Memory B cell (primary cell): ENCODE results near the gene ENOX1.

Source experiments
- ATAC-seq: fragments of 150-1000 bp; cut with Tn5 transposase; 2 replicates; pipeline ENCODE4 v1.10.0; 2021; ENCODE audit warnings: low read depth, mild to moderate bottlenecking, moderate library complexity
- DNase-seq, 2 donors: peaks; one replicate each; pipeline ENCODE4 v3.0.0; 2022; ENCODE audit warnings: low spot score in 2 of 2
- H3K27ac Mint-ChIP-seq: one replicate; pipeline ENCODE4 v1.8.0; 2022; ENCODE audit warnings: mild to moderate bottlenecking, moderate library complexity, mixed read lengths
- H3K27me3 Mint-ChIP-seq: one replicate; pipeline ENCODE4 v1.8.0; 2022; ENCODE audit warnings: mixed read lengths
- H3K36me3 Mint-ChIP-seq: one replicate; pipeline ENCODE4 v1.8.0; 2022; ENCODE audit warnings: mild to moderate bottlenecking, mixed read lengths
- H3K4me1 Mint-ChIP-seq: one replicate; pipeline ENCODE4 v1.8.0; 2022; ENCODE audit warnings: mixed read lengths
- H3K4me3 Mint-ChIP-seq: one replicate; pipeline ENCODE4 v1.8.0; 2022; ENCODE audit warnings: mild to moderate bottlenecking, moderate library complexity, mixed read lengths
- H3K9me3 Mint-ChIP-seq: one replicate; pipeline ENCODE4 v1.8.0; 2022; ENCODE audit warnings: mixed read lengths

The ENOX1 gene

DNA sequence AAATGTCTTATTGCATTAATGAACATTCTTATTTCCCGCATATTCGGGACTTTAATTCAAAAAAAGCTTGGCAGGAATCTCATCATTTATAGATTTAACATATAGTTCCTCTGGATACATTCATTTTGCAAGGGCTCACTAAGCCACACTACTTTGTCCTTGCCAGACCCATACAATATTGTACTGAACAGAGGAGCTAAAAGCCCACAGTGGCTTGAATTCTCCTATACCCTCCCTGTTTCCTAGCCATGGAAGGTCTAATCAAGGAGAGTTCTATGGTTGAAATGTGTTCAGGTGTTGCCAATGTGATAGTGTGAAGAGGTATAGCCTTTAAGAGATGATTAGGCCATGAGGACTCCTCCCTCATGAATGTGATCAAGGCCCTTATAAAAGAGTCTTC lies 298.9 kb downstream of the ENOX1 start:
- Mint-ChIP-seq H3K36me3 (no peaks in the 10 kb centered on the region), H3K27me3 (no peaks in the 10 kb centered on the region), H3K4me1 (no peaks in the 10 kb centered on the region), H3K9me3 (no peaks in the 10 kb centered on the region), H3K4me3 (no peak overlapping the region), H3K27ac (no peak overlapping the region)
- DNase-seq, result no peak
- no peak for ATAC-seq

DNA sequence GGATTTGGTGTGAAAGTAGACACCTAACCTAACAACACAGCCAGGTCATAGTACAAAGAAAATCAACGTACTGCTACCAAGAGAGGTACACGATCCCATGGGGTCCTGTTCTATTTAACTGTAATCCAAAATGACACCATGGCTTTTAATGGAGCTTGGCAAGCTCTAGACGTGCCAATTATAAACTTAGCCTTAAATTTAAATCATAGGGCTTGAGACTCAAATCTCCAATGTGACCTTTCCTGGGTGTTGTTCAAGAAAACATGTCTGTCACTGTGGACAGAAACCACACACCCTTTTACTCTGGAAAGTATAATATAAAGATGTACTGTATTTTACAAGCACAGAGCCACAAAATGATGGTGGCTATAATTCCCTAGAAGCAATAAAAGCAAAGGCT lies 299.3 kb downstream of the ENOX1 start:
- no peak for ATAC-seq

DNA sequence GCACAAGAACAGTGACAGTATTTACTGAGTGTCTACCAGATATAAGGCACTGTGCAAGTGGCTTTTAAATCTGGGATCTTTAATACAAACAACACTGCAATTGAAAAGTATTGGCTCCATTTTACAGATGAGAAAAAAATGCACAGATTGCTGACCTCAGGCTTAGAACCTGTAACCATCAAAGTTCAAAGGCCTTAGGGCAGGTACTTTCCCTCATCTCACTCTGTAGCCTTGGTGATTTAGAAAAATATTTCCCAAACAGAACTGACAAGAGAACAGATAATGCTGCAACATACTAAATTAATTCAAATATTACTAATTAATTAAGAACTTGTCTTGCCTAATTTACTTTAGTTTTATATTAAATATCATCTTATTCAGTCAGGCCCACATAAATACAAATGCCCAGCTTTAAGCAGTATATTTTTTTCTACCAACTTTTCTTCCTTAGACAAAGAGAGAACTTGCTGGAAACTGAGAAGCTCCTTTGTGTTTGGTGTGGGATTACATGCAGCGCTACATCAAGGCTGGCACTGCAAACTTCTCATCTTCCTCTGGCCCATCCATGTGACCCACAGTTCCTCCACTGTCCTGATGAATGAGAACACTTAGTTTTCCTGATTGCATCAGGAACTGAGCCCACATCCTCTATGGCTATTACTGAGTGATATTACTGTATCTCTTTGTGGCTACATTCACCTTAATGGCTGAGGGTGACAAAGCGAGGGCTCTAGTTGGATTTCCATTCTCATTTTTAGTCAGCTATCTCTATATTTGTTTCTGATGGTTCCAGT lies 302.1 kb downstream of the ENOX1 start:
- Mint-ChIP-seq H3K36me3 (no peaks in the 10 kb centered on the region), H3K4me3 (no peak overlapping the region), H3K9me3 (no peaks in the 10 kb centered on the region), H3K4me1 (no peaks in the 10 kb centered on the region), H3K27me3 (no peaks in the 10 kb centered on the region), H3K27ac (no peak overlapping the region)
- no peak for DNase-seq
- no peak for ATAC-seq

More for the DNA sequence above, 299.3 kb downstream of the ENOX1 start:
- Mint-ChIP-seq H3K4me1 (no peaks in the 10 kb centered on the region), H3K36me3 (no peaks in the 10 kb centered on the region), H3K27ac (no peak overlapping the region), H3K4me3 (no peak overlapping the region), H3K27me3 (no peaks in the 10 kb centered on the region), H3K9me3 (no peaks in the 10 kb centered on the region)
- DNase-seq, result no peak

DNA sequence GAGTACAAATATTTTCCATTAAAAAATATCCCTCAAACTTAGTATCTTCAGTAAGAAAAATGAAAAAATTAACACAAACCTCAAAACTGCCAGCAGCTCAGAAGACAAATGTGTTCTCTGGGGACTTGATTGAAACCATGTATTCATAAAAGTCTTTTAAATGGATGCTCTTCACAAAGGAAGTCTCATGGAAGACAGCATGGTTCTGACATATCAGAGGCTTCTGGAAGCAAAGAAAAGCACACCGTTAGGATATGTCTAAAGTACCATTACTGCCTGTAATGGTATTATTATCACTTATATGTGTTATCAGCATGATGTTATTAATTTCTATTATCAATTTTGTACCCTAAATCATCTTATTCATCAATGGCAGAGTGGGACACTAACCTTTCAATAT lies 302.8 kb downstream of the ENOX1 start:
- Mint-ChIP-seq H3K27me3 (peaks cover under 1% of the 10 kb centered on the region), H3K4me3 (no peak overlapping the region), H3K27ac (no peak overlapping the region), H3K4me1 (no peaks in the 10 kb centered on the region), H3K9me3 (no peaks in the 10 kb centered on the region), H3K36me3 (no peaks in the 10 kb centered on the region)
- DNase-seq (no peak), ATAC-seq (no peak)

DNA sequence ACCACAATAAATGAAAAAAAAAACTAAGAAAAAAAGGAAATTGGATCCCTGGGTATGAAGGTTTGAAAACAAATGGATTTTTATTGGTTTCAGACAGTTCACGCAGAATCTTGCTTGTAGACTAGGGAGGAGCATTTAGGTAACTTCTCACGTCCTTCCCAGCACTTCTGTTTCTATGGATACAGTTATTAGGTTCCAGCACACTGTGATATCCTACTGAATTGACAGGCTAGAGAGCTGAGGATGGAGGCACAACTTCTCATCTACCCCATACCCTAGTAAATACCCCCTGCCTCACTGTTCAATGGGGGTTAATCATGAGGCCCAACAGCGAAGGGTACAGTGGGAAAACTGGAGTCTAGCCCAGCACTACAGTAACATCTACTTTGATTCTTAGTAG lies 304.1 kb downstream of the ENOX1 start:
- Mint-ChIP-seq H3K9me3 (no peaks in the 10 kb centered on the region), H3K36me3 (no peaks in the 10 kb centered on the region), H3K4me1 (no peaks in the 10 kb centered on the region), H3K27ac (no peak overlapping the region), H3K4me3 (no peak overlapping the region), H3K27me3 (peaks cover 1% of the 10 kb centered on the region)
- ATAC-seq (no peak), DNase-seq (no peak)

- no peaks in the 10 kb centered on the region for H3K9me3 Mint-ChIP-seq
- ATAC-seq (no peak), DNase-seq (no peak)
- H3K4me3 Mint-ChIP-seq, result no peak overlapping the region
- no peaks in the 10 kb centered on the region for H3K36me3 Mint-ChIP-seq
- no peaks in the 10 kb centered on the region for H3K4me1 Mint-ChIP-seq
- peaks cover 1% of the 10 kb centered on the region for H3K27me3 Mint-ChIP-seq
- no peak overlapping the region for H3K27ac Mint-ChIP-seq
Measured at GRCh38 chr13:43482026-43482425, 304.7 kb downstream of the ENOX1 start.

DNA sequence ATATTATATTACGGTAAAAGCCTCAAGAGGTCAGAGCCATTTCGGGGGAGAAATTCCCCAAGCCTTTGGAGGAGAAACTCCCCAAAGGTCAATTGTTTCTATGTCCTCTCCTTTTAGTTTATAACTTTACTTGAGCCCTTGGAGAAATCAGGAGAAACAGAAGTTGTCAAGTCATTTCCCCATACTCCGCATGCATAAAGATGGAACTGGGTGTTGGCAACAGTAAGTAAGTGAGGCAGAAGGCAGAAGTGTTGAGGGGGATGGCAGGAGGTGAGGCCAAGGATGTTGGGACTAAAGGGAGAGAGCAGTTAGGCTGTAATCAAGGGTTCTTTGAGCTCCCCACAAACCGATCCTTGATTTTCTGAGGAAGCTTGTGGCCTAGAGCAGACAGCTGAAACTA lies 307.9 kb downstream of the ENOX1 start:
- ATAC-seq, result no peak
- Mint-ChIP-seq H3K36me3 (no peaks in the 10 kb centered on the region), H3K4me3 (no peak overlapping the region), H3K9me3 (no peaks in the 10 kb centered on the region), H3K27me3 (peaks cover 1% of the 10 kb centered on the region), H3K4me1 (no peaks in the 10 kb centered on the region), H3K27ac (no peak overlapping the region)
- DNase-seq, result no peak

GRCh38 chr13:43478211-43478610 lies 308.6 kb downstream of the ENOX1 start:
- no peaks in the 10 kb centered on the region for H3K36me3 Mint-ChIP-seq
- DNase-seq, result no peak
- no peak for ATAC-seq
- peaks cover 1% of the 10 kb centered on the region for H3K27me3 Mint-ChIP-seq
- no peaks in the 10 kb centered on the region for H3K9me3 Mint-ChIP-seq
- no peaks in the 10 kb centered on the region for H3K4me1 Mint-ChIP-seq
- no peak overlapping the region for H3K27ac Mint-ChIP-seq
- no peak overlapping the region for H3K4me3 Mint-ChIP-seq

GRCh38 chr13:43475140-43475539 lies 311.6 kb downstream of the ENOX1 start:
- Mint-ChIP-seq H3K36me3 (no peaks in the 10 kb centered on the region), H3K27ac (no peak overlapping the region), H3K9me3 (no peaks in the 10 kb centered on the region), H3K4me3 (no peak overlapping the region), H3K27me3 (peaks cover 1% of the 10 kb centered on the region), H3K4me1 (no peaks in the 10 kb centered on the region)
- DNase-seq (no peak), ATAC-seq (no peak)

GRCh38 chr13:43473437-43473836 lies 313.3 kb downstream of the ENOX1 start:
- Mint-ChIP-seq H3K36me3 (no peaks in the 10 kb centered on the region), H3K4me1 (no peaks in the 10 kb centered on the region), H3K27me3 (no peaks in the 10 kb centered on the region), H3K27ac (no peak overlapping the region), H3K9me3 (no peaks in the 10 kb centered on the region), H3K4me3 (no peak overlapping the region)
- ATAC-seq (no peak), DNase-seq (no peak)

GRCh38 chr13:43472980-43473379 lies 313.8 kb downstream of the ENOX1 start:
- Mint-ChIP-seq H3K4me3 (no peak overlapping the region), H3K4me1 (no peaks in the 10 kb centered on the region), H3K27me3 (no peaks in the 10 kb centered on the region), H3K27ac (no peak overlapping the region), H3K9me3 (no peaks in the 10 kb centered on the region), H3K36me3 (no peaks in the 10 kb centered on the region)
- no peak for DNase-seq
- no peak for ATAC-seq

GRCh38 chr13:43472339-43472738 lies 314.4 kb downstream of the ENOX1 start:
- no peaks in the 10 kb centered on the region for H3K27me3 Mint-ChIP-seq

GRCh38 chr13:43470610-43471009 lies 316.2 kb downstream of the ENOX1 start:
- Mint-ChIP-seq H3K4me1 (no peaks in the 10 kb centered on the region), H3K9me3 (no peaks in the 10 kb centered on the region), H3K4me3 (no peak overlapping the region), H3K36me3 (no peaks in the 10 kb centered on the region), H3K27me3 (no peaks in the 10 kb centered on the region), H3K27ac (no peak overlapping the region)
- DNase-seq (no peak), ATAC-seq (no peak)

More at GRCh38 chr13:43472339-43472738, 314.4 kb downstream of the ENOX1 start:
- ATAC-seq (no peak), DNase-seq (no peak)
- H3K27ac Mint-ChIP-seq, result no peak overlapping the region
- H3K36me3 Mint-ChIP-seq, result no peaks in the 10 kb centered on the region
- no peaks in the 10 kb centered on the region for H3K4me1 Mint-ChIP-seq
- no peak overlapping the region for H3K4me3 Mint-ChIP-seq
- no peaks in the 10 kb centered on the region for H3K9me3 Mint-ChIP-seq

DNA sequence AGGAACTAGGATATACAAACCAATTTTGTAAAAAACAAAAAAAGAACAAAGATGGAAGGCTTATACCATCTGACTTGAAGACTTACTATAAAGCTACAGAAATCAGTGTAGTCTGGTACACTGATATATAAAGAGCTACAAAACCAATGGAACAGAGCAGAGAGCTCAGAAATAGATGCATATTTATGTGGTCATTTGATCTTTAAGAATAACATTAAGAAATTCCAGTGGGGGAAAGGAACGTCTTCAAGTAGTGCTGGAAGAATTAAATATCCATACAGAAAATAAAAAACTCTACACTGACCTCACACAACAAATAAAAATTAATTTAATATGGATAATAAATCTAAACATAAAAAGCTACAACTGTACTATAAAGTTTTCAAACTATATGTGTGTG lies 317.0 kb downstream of the ENOX1 start:
- ATAC-seq, result no peak
- Mint-ChIP-seq H3K9me3 (no peaks in the 10 kb centered on the region), H3K4me1 (no peaks in the 10 kb centered on the region), H3K4me3 (no peak overlapping the region), H3K27ac (no peak overlapping the region), H3K27me3 (no peaks in the 10 kb centered on the region), H3K36me3 (no peaks in the 10 kb centered on the region)
- no peak for DNase-seq

DNA sequence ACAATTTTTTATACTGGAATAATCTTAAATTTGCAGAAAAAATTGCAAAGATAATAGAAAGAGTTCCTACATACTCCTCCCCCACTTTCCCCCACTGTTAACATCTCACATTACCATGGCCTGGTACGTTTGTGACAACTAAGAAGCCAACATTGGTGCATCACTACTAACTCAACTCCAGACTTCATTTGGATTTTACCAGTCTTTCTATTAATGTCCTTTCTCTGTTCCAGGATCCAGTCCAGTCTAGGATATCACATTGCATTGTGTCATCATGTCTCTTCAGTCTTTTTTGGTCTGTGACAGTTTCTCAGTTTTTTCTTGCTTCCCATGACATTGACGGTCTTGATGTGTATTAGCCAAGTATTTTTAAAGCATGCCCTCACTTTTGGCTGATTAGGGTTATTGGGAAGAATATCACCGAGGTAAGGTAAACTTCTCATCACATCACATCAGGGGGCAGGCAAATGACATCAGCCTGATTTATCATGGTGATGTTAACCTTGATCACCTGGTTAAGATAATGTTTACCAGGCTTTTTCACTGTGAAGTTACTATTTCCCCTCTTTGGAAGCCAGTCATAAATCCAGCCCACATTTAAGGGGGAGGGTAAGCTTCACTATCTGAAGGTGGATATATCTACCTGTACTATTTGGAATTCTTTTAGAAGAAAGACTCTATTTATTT lies 322.1 kb downstream of the ENOX1 start:
- H3K9me3 Mint-ChIP-seq, result no peaks in the 10 kb centered on the region
- H3K4me1 Mint-ChIP-seq, result no peaks in the 10 kb centered on the region
- no peak for DNase-seq
- H3K36me3 Mint-ChIP-seq, result no peaks in the 10 kb centered on the region
- H3K4me3 Mint-ChIP-seq, result no peak overlapping the region
- no peak for ATAC-seq
- no peak overlapping the region for H3K27ac Mint-ChIP-seq
- H3K27me3 Mint-ChIP-seq, result no peaks in the 10 kb centered on the region
